ENCODE measurements around the gene NCOR1. TPM values are rescaled to one million over a fixed set of nuclear protein-coding genes. Genes with fewer than 3 reads are reported as not detected.
"Not testable (repeated sequence)": the region's sequence is repeated elsewhere in the genome, so short reads cannot be mapped to it uniquely, and the experiment has no call there.

Gene NCOR1
- polyA plus RNA-seq, 1 donor = 122 TPM

- Histone ChIP-seq H3K36me3 (ENCODE audit: control insufficient read depth, insufficient read depth, low read length) (no peaks in the 10 kb centered on the region), H3K27me3 (ENCODE audit: control insufficient read depth, insufficient read depth, low read length) (no peaks in the 10 kb centered on the region), H3K4me3 (ENCODE audit: low read length) (no peak overlapping the region), H3K27ac (ENCODE audit: low read length) (peak overlapping the region; percentile 91), H3K9me3 (ENCODE audit: control insufficient read depth, low read depth, low read length) (no peaks in the 10 kb centered on the region), H3K4me1 (ENCODE audit: control insufficient read depth, insufficient read depth, low read length) (peaks cover 48% of the 10 kb centered on the region)
- WGBS (ENCODE audit: insufficient coverage, low lambda C conversion rate) = 100% methylated on average over 1 of the region's 1 CpG
- DNase-seq = peak; percentile 44 to 66
Observed at GRCh38 chr17:16250635-16251034, 35.3 kb upstream of the NCOR1 start.

GRCh38 chr17:16247586-16247984 is 32.3 kb upstream of the NCOR1 start:
- Histone ChIP-seq H3K36me3 (ENCODE audit: control insufficient read depth, insufficient read depth, low read length) (no peaks in the 10 kb centered on the region), H3K9me3 (ENCODE audit: control insufficient read depth, low read depth, low read length) (no peaks in the 10 kb centered on the region), H3K4me1 (ENCODE audit: control insufficient read depth, insufficient read depth, low read length) (peaks cover 41% of the 10 kb centered on the region), H3K4me3 (ENCODE audit: low read length) (no peak overlapping the region), H3K27me3 (ENCODE audit: control insufficient read depth, insufficient read depth, low read length) (no peaks in the 10 kb centered on the region), H3K27ac (ENCODE audit: low read length) (peak overlapping the region; percentile 91)
- peak in 1 of 2 donors; percentile 26 for DNase-seq
- WGBS (ENCODE audit: insufficient coverage, low lambda C conversion rate) = no CpG with 5 or more reads among the region's 7 CpGs

GRCh38 chr17:16243801-16244567 is 28.6 kb upstream of the NCOR1 start:
- H3K36me3 ChIP-seq (ENCODE audit: control insufficient read depth, insufficient read depth, low read length) = no peaks in the 10 kb centered on the region
- H3K4me1 ChIP-seq (ENCODE audit: control insufficient read depth, insufficient read depth, low read length) = peaks cover 29% of the 10 kb centered on the region
- no CpG with 5 or more reads among the region's 9 CpGs for WGBS (ENCODE audit: insufficient coverage, low lambda C conversion rate)
- DNase-seq = peak in 1 of 2 donors; percentile 77
- H3K9me3 ChIP-seq (ENCODE audit: control insufficient read depth, low read depth, low read length) = no peaks in the 10 kb centered on the region
- H3K27ac ChIP-seq (ENCODE audit: low read length) = peak overlapping the region; percentile 36
- H3K27me3 ChIP-seq (ENCODE audit: control insufficient read depth, insufficient read depth, low read length) = no peaks in the 10 kb centered on the region
- H3K4me3 ChIP-seq (ENCODE audit: low read length) = no peak overlapping the region

GRCh38 chr17:16243385-16243784 is 28.1 kb upstream of the NCOR1 start:
- no peak overlapping the region for H3K4me3 ChIP-seq (ENCODE audit: low read length)
- no peaks in the 10 kb centered on the region for H3K36me3 ChIP-seq (ENCODE audit: control insufficient read depth, insufficient read depth, low read length)
- WGBS (ENCODE audit: insufficient coverage, low lambda C conversion rate) = 80% methylated on average over 1 of the region's 5 CpGs
- DNase-seq = no peak
- no peaks in the 10 kb centered on the region for H3K9me3 ChIP-seq (ENCODE audit: control insufficient read depth, low read depth, low read length)
- peak overlapping the region; percentile 36 for H3K27ac ChIP-seq (ENCODE audit: low read length)
- no peaks in the 10 kb centered on the region for H3K27me3 ChIP-seq (ENCODE audit: control insufficient read depth, insufficient read depth, low read length)
- H3K4me1 ChIP-seq (ENCODE audit: control insufficient read depth, insufficient read depth, low read length) = peaks cover 24% of the 10 kb centered on the region

- Histone ChIP-seq H3K4me3 (ENCODE audit: low read length) (no peak overlapping the region), H3K4me1 (ENCODE audit: control insufficient read depth, insufficient read depth, low read length) (peaks cover 11% of the 10 kb centered on the region), H3K27me3 (ENCODE audit: control insufficient read depth, insufficient read depth, low read length) (no peaks in the 10 kb centered on the region), H3K27ac (ENCODE audit: low read length) (no peak overlapping the region), H3K36me3 (ENCODE audit: control insufficient read depth, insufficient read depth, low read length) (no peaks in the 10 kb centered on the region), H3K9me3 (ENCODE audit: control insufficient read depth, low read depth, low read length) (no peaks in the 10 kb centered on the region)
- no peak for DNase-seq
Observed at GRCh38 chr17:16241906-16242399, 26.6 kb upstream of the NCOR1 start.

GRCh38 chr17:16239931-16240330 is 24.6 kb upstream of the NCOR1 start:
- H3K27ac ChIP-seq (ENCODE audit: low read length) = no peak overlapping the region
- peaks cover 6% of the 10 kb centered on the region for H3K4me1 ChIP-seq (ENCODE audit: control insufficient read depth, insufficient read depth, low read length)
- no peak overlapping the region for H3K4me3 ChIP-seq (ENCODE audit: low read length)
- no peaks in the 10 kb centered on the region for H3K36me3 ChIP-seq (ENCODE audit: control insufficient read depth, insufficient read depth, low read length)
- DNase-seq = no peak
- WGBS (ENCODE audit: insufficient coverage, low lambda C conversion rate) = no CpG with 5 or more reads among the region's 3 CpGs
- no peaks in the 10 kb centered on the region for H3K9me3 ChIP-seq (ENCODE audit: control insufficient read depth, low read depth, low read length)
- no peaks in the 10 kb centered on the region for H3K27me3 ChIP-seq (ENCODE audit: control insufficient read depth, insufficient read depth, low read length)

- no peaks in the 10 kb centered on the region for H3K9me3 ChIP-seq (ENCODE audit: control insufficient read depth, low read depth, low read length)
- peaks cover 8% of the 10 kb centered on the region for H3K4me1 ChIP-seq (ENCODE audit: control insufficient read depth, insufficient read depth, low read length)
- no peaks in the 10 kb centered on the region for H3K27me3 ChIP-seq (ENCODE audit: control insufficient read depth, insufficient read depth, low read length)
- WGBS (ENCODE audit: insufficient coverage, low lambda C conversion rate) = 40% methylated on average over 1 of the region's 1 CpG
- H3K27ac ChIP-seq (ENCODE audit: low read length) = peak overlapping the region; percentile 59
- peak; percentile 68 to 87 for DNase-seq
- no peak overlapping the region for H3K4me3 ChIP-seq (ENCODE audit: low read length)
- no peaks in the 10 kb centered on the region for H3K36me3 ChIP-seq (ENCODE audit: control insufficient read depth, insufficient read depth, low read length)
Observed at GRCh38 chr17:16232391-16232790, 17.1 kb upstream of the NCOR1 start.

GRCh38 chr17:16229912-16230561 is 14.7 kb upstream of the NCOR1 start:
- not testable (repeated sequence) for H3K4me1 ChIP-seq (ENCODE audit: control insufficient read depth, insufficient read depth, low read length); H3K27me3 ChIP-seq (ENCODE audit: control insufficient read depth, insufficient read depth, low read length); H3K36me3 ChIP-seq (ENCODE audit: control insufficient read depth, insufficient read depth, low read length); H3K27ac ChIP-seq (ENCODE audit: low read length); DNase-seq; H3K4me3 ChIP-seq (ENCODE audit: low read length); H3K9me3 ChIP-seq (ENCODE audit: control insufficient read depth, low read depth, low read length)
- 83% methylated on average over 1 of the region's 8 CpGs for WGBS (ENCODE audit: insufficient coverage, low lambda C conversion rate)

GRCh38 chr17:16222406-16222805 is 7.1 kb upstream of the NCOR1 start:
- Histone ChIP-seq H3K36me3 (ENCODE audit: control insufficient read depth, insufficient read depth, low read length) (no peaks in the 10 kb centered on the region), H3K27ac (ENCODE audit: low read length) (no peak overlapping the region), H3K4me1 (ENCODE audit: control insufficient read depth, insufficient read depth, low read length) (no peaks in the 10 kb centered on the region), H3K27me3 (ENCODE audit: control insufficient read depth, insufficient read depth, low read length) (no peaks in the 10 kb centered on the region), H3K4me3 (ENCODE audit: low read length) (no peak overlapping the region), H3K9me3 (ENCODE audit: control insufficient read depth, low read depth, low read length) (no peaks in the 10 kb centered on the region)
- no CpG with 5 or more reads among the region's 3 CpGs for WGBS (ENCODE audit: insufficient coverage, low lambda C conversion rate)
- DNase-seq = no peak

- H3K9me3 ChIP-seq (ENCODE audit: control insufficient read depth, low read depth, low read length) = peaks cover 3% of the 10 kb centered on the region
- no peaks in the 10 kb centered on the region for H3K27me3 ChIP-seq (ENCODE audit: control insufficient read depth, insufficient read depth, low read length)
- no peaks in the 10 kb centered on the region for H3K36me3 ChIP-seq (ENCODE audit: control insufficient read depth, insufficient read depth, low read length)
- peaks cover 10% of the 10 kb centered on the region for H3K4me1 ChIP-seq (ENCODE audit: control insufficient read depth, insufficient read depth, low read length)
- WGBS (ENCODE audit: insufficient coverage, low lambda C conversion rate) = no CpG with 5 or more reads among the region's 29 CpGs
- peak within 1 kb of the TSS; percentile 93 for H3K27ac ChIP-seq (ENCODE audit: low read length)
- DNase-seq = peak; percentile 91 to 93
- peak within 1 kb of the TSS; percentile 81 for H3K4me3 ChIP-seq (ENCODE audit: low read length)
Observed at GRCh38 chr17:16217002-16217635, 1.8 kb upstream of the NCOR1 start, which contains the start of gene PIGL. Gene PIGL (plus strand): TSS chr17:16217210. CDS start chr17:16217227, 17 bp downstream.
